ENCODE measurements around the gene PVALB. TPM values are rescaled to one million over a fixed set of nuclear protein-coding genes. Genes with fewer than 3 reads are reported as not detected.
"Not testable (repeated sequence)": the region's sequence is repeated elsewhere in the genome, so short reads cannot be mapped to it uniquely, and the experiment has no call there.

The PVALB gene
- total and polyA plus RNA-seq, 10 of the 15 experiments (the other 5 are each of a cell fraction or from before 2014, with no cell fraction given), result not detected

GRCh38 chr22:36754881-36755280 is 62.0 kb downstream of the PVALB start:
- 63% methylated on average over 9 of the region's 9 CpGs for WGBS (ENCODE audit: insufficient coverage, insufficient replicate concordance, low lambda C conversion rate, missing lambda C conversion rate)
- ChIA-PET CTCF (interaction anchor here (0.7 to 2.7 kb wide), 3 partner anchors 20 to 191 kb away, joined by 3 to 17 read pairs (median 3); partner anchors contain the start of gene IFT27), RAD21 (ENCODE audit: unreplicated experiment) (interaction anchor here (0.6 kb wide), 1 partner anchor 18 kb away, joined by 3 read pairs; no protein-coding TSS in a partner anchor), SMC1A (ENCODE audit: uncharacterized antibody, unreplicated experiment) (interaction anchor here (0.7 kb wide), 1 partner anchor 228 kb away, joined by 3 read pairs; no protein-coding TSS in a partner anchor)
- POLR2A ChIA-PET; in situ Hi-C loops (cut with MboI); H3K4me3 ChIP-seq; H3K4me1 ChIP-seq (ENCODE audit: control insufficient read depth, insufficient read depth, low read length); H4K20me1 ChIP-seq (ENCODE audit: control insufficient read depth, insufficient read depth); H3K9me3 ChIP-seq (replicated peaks; ENCODE audit: control insufficient read depth, insufficient read depth, low read length); H3K79me2 ChIP-seq (ENCODE audit: control insufficient read depth, insufficient read depth, low read length); ATAC-seq; H3K4me2 ChIP-seq (ENCODE audit: control insufficient read depth, insufficient read depth); DNase-seq (ENCODE audit: low read depth, low spot score); H3K36me3 ChIP-seq (ENCODE audit: control insufficient read depth in 2 of 2, insufficient read depth in 2 of 2, low read length in 1 of 2); FAIRE-seq; BruUV-seq (replicated peaks); H2AFZ ChIP-seq (ENCODE audit: control insufficient read depth, low read depth, low read length); H3K27ac ChIP-seq (ENCODE audit: control insufficient read depth, insufficient read depth); H3K9ac ChIP-seq (ENCODE audit: control insufficient read depth, insufficient read depth, low read length); H3K27me3 ChIP-seq (replicated peaks in 1 of 2; ENCODE audit: control insufficient read depth in 2 of 2, insufficient read depth in 2 of 2, low read length in 1 of 2): not testable (repeated sequence)
- intact Hi-C loops (cut with micrococcal nuclease; ENCODE audit: unreplicated experiment), result loop anchor here (5.0 kb wide), 1 partner anchor 208 kb away; no protein-coding TSS in a partner anchor

DNA sequence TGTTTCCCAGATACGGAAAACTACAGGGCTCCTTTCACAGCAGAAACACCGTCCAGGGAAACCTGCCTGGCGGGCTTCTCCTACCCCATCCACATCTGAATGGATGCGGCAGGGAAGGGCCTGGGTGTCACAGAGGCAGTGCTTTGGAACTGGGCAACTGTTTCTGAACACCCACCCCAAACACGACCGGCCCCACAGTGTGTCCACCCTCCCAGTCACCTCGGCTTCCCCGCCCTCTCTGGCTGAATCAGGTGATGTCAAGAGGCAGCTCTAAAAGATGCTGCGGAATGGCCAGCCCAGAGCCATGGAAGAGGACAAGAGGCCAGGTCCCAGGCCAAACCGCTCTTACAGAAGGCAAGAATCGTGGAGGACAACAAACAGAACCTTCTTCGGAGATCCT is 62.9 kb downstream of the PVALB start:
- BruUV-seq (replicated peaks), result no TSS peak
- CTCF ChIA-PET, result no interaction called here
- Histone ChIP-seq H3K9ac (ENCODE audit: control insufficient read depth, insufficient read depth, low read length) (no peak overlapping the region), H4K20me1 (ENCODE audit: control insufficient read depth, insufficient read depth) (no peaks in the 10 kb centered on the region), H3K79me2 (ENCODE audit: control insufficient read depth, insufficient read depth, low read length) (no peaks in the 10 kb centered on the region), H3K9me3 (replicated peaks; ENCODE audit: control insufficient read depth, insufficient read depth, low read length) (no peaks in the 10 kb centered on the region), H3K36me3 (ENCODE audit: control insufficient read depth in 2 of 2, insufficient read depth in 2 of 2, low read length in 1 of 2) (no peaks in the 10 kb centered on the region), H3K4me3 (no peak overlapping the region), H3K4me1 (ENCODE audit: control insufficient read depth, insufficient read depth, low read length) (no peaks in the 10 kb centered on the region), H2AFZ (ENCODE audit: control insufficient read depth, low read depth, low read length) (no peak overlapping the region), H3K27ac (ENCODE audit: control insufficient read depth, insufficient read depth) (no peak overlapping the region), H3K4me2 (ENCODE audit: control insufficient read depth, insufficient read depth) (no peak overlapping the region), H3K27me3 (replicated peaks in 1 of 2; ENCODE audit: control insufficient read depth in 2 of 2, insufficient read depth in 2 of 2, low read length in 1 of 2) (peaks cover 2 to 5% of the 10 kb centered on the region in 2 experiments; a peak in 2 of 4 replicates)
- SMC1A ChIA-PET (ENCODE audit: uncharacterized antibody, unreplicated experiment), result no interaction called here
- in situ Hi-C loops (cut with MboI), result no loop called here
- no peak for ATAC-seq
- WGBS (ENCODE audit: insufficient coverage, insufficient replicate concordance, low lambda C conversion rate, missing lambda C conversion rate), result 22% methylated on average over 12 of the region's 12 CpGs
- FAIRE-seq, result no peak
- POLR2A ChIA-PET, result no interaction called here
- no peak for DNase-seq (ENCODE audit: low read depth, low spot score)
- intact Hi-C loops (cut with micrococcal nuclease; ENCODE audit: unreplicated experiment), result no loop called here
- RAD21 ChIA-PET (ENCODE audit: unreplicated experiment), result no interaction called here
- TF ChIP-seq JUND (IDR thresholded peaks at IDR 0.05; ENCODE audit: low read depth, low read length), result no peak
- TF ChIP-seq MTA3 (IDR thresholded peaks at IDR 0.05; ENCODE audit: borderline replicate concordance, low read length), result no peak
- TF ChIP-seq FOXM1 (IDR thresholded peaks at IDR 0.05; ENCODE audit: low read depth, low read length), result no peak
- TF ChIP-seq CUX1 (IDR thresholded peaks at IDR 0.05; ENCODE audit: insufficient replicate concordance, low read depth, low read length), result no peak
- TF ChIP-seq ATF3 (IDR thresholded peaks at IDR 0.05; ENCODE audit: borderline replicate concordance, extremely low read depth, low read depth, low read length), result no peak
- TF ChIP-seq TARDBP (IDR thresholded peaks at IDR 0.05; ENCODE audit: borderline replicate concordance), result no peak
- TF ChIP-seq POLR2A (IDR thresholded peaks at IDR 0.05; ENCODE audit: low read depth, low read length), result no peak

Measured in GM12878 (cell line).